ENCODE data around the gene LGALS4.

LGALS4 gene

GRCh38 chr19:38851622-38852230, 39.0 kb upstream of the LGALS4 start:
- no peak for TF ChIP-seq CTCF (IDR thresholded peaks at IDR 0.05; ENCODE audit: low read depth, low read length)

DNA sequence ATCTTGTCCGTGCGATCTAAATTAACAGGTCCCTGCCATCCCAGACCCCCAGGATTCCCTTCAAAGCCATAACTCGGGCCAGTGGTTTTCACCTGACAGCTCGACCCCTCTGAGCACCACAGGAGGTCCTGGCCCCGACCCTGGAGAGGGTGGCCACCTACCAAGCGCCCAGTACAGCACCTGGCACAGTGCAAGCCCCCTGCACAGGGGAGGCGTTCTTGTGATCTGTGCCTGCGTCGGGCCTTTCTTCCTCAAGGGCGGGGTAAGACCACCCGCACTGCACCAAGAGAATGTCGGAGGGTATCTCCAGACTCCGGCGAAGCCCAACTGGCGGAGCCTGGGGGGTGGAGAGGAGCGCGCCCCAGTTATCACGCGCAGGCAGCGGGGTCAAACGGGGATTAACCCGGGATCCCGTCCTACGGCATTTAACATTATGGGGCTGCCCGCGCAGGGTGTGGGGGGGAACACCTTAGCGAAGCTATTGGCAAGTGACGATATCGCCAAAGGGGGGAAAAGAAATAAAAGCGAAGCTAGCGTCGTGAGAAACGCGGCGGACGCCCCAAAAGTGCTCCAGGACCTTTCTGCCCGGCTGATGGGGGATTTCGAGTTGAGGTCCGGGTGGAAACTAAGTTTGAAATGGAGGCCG, 38.4 kb upstream of the LGALS4 start:
- no peak for TF ChIP-seq CTCF (IDR thresholded peaks at IDR 0.05; ENCODE audit: low read depth, low read length)
- peak overlapping the region; percentile 48 for H3K4me3 ChIP-seq (ENCODE audit: low read depth, low read length)

More at GRCh38 chr19:38851622-38852230, 39.0 kb upstream of the LGALS4 start:
- H3K4me3 ChIP-seq (ENCODE audit: low read depth, low read length): peak overlapping the region; percentile 68

GRCh38 chr19:38850436-38850975, 37.8 kb upstream of the LGALS4 start:
- TF ChIP-seq CTCF (IDR thresholded peaks at IDR 0.05; ENCODE audit: low read depth, low read length): 0 out of 2 replicates have a peak, but pooled peaks have one; percentile 7
- H3K4me3 ChIP-seq (ENCODE audit: low read depth, low read length): peak overlapping the region; percentile 48

DNA sequence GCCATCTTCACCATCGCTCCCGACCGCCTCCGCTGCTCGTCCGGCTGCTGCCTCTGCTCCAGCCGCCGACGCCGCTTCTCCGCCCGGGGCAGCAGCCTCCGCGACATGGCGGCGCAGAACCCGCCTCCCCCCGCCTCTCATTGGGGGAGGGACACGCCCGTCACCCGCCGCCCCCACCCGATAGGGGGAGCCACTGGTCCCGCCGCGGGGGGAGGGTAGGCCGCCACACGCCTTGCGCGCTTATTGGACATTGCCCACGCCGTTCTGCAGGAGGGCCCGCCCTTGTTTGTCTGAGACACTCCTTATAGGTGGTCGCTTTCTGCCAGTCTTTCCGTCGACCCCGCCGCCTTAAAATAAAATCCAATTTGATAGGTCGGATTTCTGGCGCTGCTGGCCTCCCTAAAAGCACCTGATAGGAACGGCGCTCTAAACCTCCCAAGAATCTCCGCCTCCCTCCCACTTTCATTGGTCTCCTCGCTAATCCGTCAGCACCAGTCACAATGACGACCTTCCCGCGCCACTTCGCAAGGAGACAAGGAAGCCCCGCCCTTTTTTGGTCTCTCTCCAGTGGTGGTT, 37.2 kb upstream of the LGALS4 start, which contains the start of gene HNRNPL:
Gene HNRNPL (minus strand): TSS at position 127 of the 576 bp plus-strand sequence. CDS start 20 bp downstream, at position 107.
- no peak for TF ChIP-seq CTCF (IDR thresholded peaks at IDR 0.05; ENCODE audit: low read depth, low read length)
- H3K4me3 ChIP-seq (ENCODE audit: low read depth, low read length): peak within 1 kb of the TSS; percentile 77

GRCh38 chr19:38849147-38849859, 36.6 kb upstream of the LGALS4 start:
- no peak for TF ChIP-seq CTCF (IDR thresholded peaks at IDR 0.05; ENCODE audit: low read depth, low read length)
- H3K4me3 ChIP-seq (ENCODE audit: low read depth, low read length): peak overlapping the region; percentile 77

DNA sequence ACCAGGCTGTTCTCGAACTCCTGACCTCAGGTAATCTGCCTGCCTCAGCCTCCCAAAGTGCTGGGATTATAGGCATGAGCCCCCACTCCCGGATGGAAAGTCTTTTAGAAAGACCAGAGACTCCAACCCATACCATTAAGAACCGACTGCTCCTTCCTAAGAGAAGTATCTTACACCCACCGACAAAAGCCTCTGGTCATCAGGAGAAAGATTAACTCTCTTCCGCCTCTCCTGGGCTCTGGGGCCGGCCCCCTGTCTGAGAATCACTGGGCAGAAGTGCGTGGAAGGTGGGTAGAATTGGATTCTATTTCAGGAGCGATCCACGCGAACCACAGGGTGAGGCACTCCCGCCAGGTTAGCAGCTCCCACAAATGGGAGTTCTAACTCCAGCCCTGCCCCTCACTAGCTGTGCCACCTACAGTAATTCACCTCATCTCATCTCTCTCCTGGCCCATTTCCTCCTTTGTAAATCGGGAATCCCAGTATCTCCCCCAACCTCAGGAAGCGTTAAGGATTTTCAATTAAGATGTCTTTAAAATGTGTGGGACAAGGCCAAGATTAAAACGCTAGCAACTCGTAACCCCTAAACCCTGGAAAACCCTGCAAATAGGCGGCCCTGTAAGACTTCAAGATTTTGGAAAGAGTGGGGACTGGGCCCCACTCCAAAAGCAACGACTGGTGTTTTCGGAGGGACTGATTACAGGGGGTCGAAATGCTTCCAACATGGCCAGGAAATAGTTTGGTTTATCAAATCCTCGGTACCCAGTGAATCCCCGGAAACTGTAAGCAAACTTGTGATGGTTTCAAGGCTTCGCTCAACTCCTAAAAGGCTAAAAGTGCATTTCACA, 35.8 kb upstream of the LGALS4 start:
- TF ChIP-seq CTCF (IDR thresholded peaks at IDR 0.05; ENCODE audit: low read depth, low read length): no peak
- peak overlapping the region; percentile 77 for H3K4me3 ChIP-seq (ENCODE audit: low read depth, low read length)

All from WI38 (cell line).